Measurements from ENCODE around the gene SP1. TPM values are rescaled to one million over a fixed set of nuclear protein-coding genes. Genes with fewer than 3 reads are reported as not detected.

The SP1 gene
- total and polyA plus RNA-seq, 9 of the 15 experiments (the other 6 are each of a cell fraction or from before 2014, with no cell fraction given), result 8.0 to 65.5 (median 41.6) TPM

- no peak for TF ChIP-seq ZNF717 (CRISPR knock-in tag; IDR thresholded peaks at IDR 0.05)
- TF ChIP-seq KLF1 (tag; IDR thresholded peaks at IDR 0.05), result 0 out of 2 replicates have a peak, but pooled peaks have one; percentile 26
- TF ChIP-seq E2F6 (IDR thresholded peaks at IDR 0.05; ENCODE audit: borderline replicate concordance in 1 of 2, extremely low read depth in 1 of 2, insufficient read depth in 1 of 2, insufficient read length in 1 of 2, low read depth in 1 of 2, low read length in 1 of 2, poor library complexity in 1 of 2, severe bottlenecking in 1 of 2), result no peak
- no peak for TF ChIP-seq ZKSCAN1 (IDR thresholded peaks at IDR 0.05; ENCODE audit: low read depth, low read length)
- no peak for TF ChIP-seq HDAC3 (IDR thresholded peaks at IDR 0.05; ENCODE audit: borderline replicate concordance, partially characterized antibody)
- no peak for TF ChIP-seq NR4A1 (CRISPR knock-in tag; IDR thresholded peaks at IDR 0.05)
- TF ChIP-seq NR4A1 (tag; IDR thresholded peaks at IDR 0.05), result peak; percentile 89
- TF ChIP-seq MEF2D (tag; conservative IDR thresholded peaks at IDR 0.05; ENCODE audit: low read depth), result no peak
- no peak for TF ChIP-seq ZBED1 (IDR thresholded peaks at IDR 0.05)
These were observed 1.1 kb upstream of the SP1 start (continued) for GRCh38 chr12:53378724-53379388.
